Body of pancreas (tissue), 4 donors: ENCODE results near the gene PIGBOS1.

ENCODE experiments used
- CTCF ChIP-seq, 7 experiments: fragments of 450-650 bp in 4 of 7; fragments of 200-600 bp in 3 of 7; sonication (generic) in 3 of 7; IDR thresholded peaks; one replicate each; pipeline ENCODE4 v1.5.1; 2016 to 2019; ENCODE audit warnings: antibody characterized with exemption in 7 of 7
- POLR2A ChIP-seq, 3 donors: fragments of 450-650 bp; IDR thresholded peaks; one replicate each; pipeline ENCODE4 v1.6.1; 2016; ENCODE audit warnings: antibody characterized with exemption in 3 of 3, mild to moderate bottlenecking in 2 of 3

GRCh38 chr15:55284426-55284825, 34.5 kb downstream of the PIGBOS1 start:
- TF ChIP-seq CTCF (IDR thresholded peaks at IDR 0.05) = no peak
- TF ChIP-seq POLR2A (IDR thresholded peaks at IDR 0.05) = no peak
